NT2/D1 (cell line): ENCODE data around the gene RRAS.

Experiments
- SUZ12 ChIP-seq: IDR thresholded peaks from 2 replicates; pipeline ENCODE4 v1.6.1; 2011; ENCODE audit not compliant: insufficient read length, insufficient read depth; ENCODE audit errors: extremely low read depth
- YY1 ChIP-seq: IDR thresholded peaks from 2 replicates; pipeline ENCODE4 v1.6.1; 2011; ENCODE audit not compliant: insufficient read length, insufficient read depth
- ZNF274 ChIP-seq: IDR thresholded peaks from 2 replicates; pipeline ENCODE4 v1.6.1; 2011; ENCODE audit warnings: mild to moderate bottlenecking, low read depth, low read length

DNA sequence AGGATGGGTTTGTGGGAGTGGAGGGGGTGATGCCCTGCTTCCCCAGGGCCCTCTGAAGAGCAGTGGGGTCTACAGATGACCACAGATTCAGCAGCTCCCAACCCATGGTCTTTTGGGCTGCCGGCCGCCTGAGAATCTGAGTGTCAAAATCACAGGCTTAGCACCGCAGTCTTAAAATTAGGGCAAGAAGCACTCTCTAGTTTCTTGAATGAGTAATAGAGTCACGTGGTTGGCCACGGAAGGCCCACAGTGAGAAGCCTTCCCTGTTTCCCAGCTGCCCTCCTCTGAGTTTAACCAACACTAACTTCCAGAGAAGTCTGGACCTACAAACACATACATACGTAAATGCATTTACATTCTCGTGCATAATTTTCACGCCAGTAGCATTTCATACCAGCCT, 42.3 kb upstream of the RRAS start:
- TF ChIP-seq YY1 = no peak
- TF ChIP-seq SUZ12 = no peak
- TF ChIP-seq ZNF274 = no peak
